T-helper 22 cell (primary cell): ENCODE data around the gene DUSP10.

Source experiments
- DNase-seq: peaks from one replicate; pipeline ENCODE4 v3.0.0-alpha.2; 2020; ENCODE audit warnings: low read depth

Gene DUSP10

DNA sequence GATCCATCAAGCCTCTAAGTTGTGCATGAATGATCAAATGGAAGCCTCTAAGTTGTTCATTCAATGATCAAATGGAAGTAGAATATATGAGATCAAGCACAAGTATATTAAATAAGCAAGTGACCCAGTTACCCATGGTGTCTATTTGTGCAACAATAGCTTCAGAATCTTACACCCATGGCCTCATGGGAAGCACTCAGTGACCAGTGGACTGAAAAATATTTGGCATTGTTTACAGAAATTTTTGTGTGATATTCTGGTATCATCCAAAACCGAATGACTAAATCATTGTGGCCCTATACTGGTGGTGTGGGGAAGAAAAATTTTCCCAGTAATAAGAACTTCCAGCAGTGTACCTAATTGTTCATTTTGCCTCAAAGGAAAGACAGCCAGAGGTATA, 46.6 kb downstream of the DUSP10 start:
- DNase-seq = no peak

GRCh38 chr1:221694109-221694508, 47.8 kb downstream of the DUSP10 start:
- no peak for DNase-seq

DNA sequence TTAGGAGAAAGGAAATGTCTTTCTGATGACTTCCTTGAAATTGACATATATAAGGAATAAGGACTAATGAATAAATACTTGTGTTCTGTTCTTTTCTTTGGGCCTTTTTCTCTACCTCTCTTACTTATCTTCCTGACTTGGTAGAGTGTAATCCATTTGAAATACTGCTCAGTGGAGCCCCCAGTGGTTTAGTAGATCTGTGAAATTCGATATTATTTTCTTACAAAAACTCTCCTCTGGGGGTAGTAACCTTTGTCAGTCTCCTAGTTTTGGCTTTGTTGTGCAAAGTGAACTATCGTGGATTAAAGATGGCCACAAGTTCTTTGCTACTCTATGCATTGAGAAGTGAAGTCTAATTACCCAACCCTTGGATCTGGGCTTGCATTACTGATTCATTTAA, 48.8 kb downstream of the DUSP10 start:
- DNase-seq = no peak

GRCh38 chr1:221692643-221693042, 49.2 kb downstream of the DUSP10 start:
- DNase-seq = no peak

GRCh38 chr1:221691261-221691660, 50.6 kb downstream of the DUSP10 start:
- DNase-seq = no peak

DNA sequence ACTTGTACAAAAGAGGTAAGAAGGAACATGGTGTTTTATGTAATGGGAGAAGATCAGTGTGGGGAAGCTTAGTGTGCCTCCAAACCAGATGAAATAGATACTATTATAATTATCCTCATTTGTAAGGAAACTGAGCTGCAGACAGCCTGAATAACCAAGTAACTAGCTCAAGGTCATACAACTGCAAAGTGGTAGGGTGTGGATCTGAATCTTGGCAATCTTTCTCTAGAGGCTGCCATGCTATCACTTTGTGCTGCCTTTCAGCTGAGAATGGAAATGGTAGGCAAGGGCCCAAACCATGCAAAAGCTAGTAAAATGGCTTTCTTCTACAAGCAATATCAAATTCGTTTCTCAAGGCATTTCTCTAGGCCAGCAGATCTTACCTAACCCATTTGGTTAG, 51.0 kb downstream of the DUSP10 start:
- no peak for DNase-seq

- peak; percentile 5 for DNase-seq
Measured at GRCh38 chr1:221689138-221689537, 52.8 kb downstream of the DUSP10 start.

- DNase-seq = no peak
Measured at GRCh38 chr1:221688488-221688843, 53.4 kb downstream of the DUSP10 start.

DNA sequence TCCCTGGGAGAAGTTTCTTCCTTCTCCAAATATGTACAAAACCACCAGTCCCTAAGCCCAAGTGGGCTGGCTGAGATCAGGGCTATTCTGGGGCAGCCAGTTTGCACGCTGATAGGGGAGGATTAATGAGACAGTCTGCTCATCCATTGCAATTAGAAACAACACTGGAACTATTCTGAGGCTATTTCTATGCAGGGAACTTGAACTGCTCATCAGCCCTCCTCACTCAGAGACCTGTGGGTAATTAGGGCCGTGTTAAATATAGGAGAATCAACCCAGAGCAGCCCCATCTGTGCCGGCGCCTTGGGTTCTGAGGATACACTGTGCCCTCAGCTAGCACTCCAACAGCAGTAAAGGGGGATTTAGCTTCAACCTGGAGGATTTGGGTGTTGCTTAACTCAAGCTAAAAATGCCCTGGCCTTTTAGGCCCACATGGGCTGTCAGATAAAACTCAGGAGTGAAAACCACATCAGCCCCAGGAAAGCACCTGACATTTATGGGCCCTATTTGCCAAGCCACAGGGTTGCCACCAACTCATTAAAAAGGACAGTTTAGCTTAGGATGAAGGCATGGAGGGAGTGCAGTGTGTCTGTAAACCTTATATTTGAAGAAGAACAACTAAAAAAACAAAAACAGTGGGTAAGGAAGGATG, 53.9 kb downstream of the DUSP10 start:
- no peak for DNase-seq

DNA sequence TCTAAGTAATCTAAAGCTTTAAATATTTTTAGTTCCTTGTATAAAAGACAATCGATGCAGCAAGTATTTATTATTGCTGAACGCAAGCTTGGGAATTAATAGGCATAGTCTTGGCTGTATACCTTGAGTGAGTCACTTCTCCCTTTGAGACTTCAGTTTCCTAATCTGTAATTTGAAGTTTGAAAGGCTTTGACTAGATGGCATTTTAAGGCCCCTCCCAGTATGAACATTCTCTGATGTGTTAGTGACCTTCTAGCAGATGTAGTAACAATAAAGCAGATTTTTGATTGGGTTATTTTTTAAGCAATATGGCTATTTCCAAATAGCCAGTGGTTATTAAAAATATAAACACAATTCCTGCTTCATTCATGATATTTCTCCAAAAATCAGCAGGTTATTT, 58.2 kb downstream of the DUSP10 start:
- no peak for DNase-seq

DNA sequence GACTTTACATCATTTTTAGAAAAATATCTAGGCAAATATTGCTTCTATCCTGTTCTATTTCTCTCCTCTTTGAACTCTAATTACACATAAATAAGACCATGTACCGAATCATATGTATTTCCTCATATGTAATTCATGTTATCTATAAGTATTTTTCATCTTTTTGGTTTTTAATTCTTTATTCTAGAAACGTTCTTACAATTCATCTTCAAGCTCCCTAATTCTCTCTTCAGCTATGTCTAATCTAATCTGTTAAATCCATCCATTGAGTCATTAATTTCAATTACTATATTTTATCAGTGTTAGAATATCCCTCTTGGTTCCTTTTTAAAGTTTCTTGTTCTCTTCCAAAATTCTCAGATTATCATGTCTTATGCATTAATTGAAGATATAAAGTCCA, 61.8 kb downstream of the DUSP10 start:
- no peak for DNase-seq

DNA sequence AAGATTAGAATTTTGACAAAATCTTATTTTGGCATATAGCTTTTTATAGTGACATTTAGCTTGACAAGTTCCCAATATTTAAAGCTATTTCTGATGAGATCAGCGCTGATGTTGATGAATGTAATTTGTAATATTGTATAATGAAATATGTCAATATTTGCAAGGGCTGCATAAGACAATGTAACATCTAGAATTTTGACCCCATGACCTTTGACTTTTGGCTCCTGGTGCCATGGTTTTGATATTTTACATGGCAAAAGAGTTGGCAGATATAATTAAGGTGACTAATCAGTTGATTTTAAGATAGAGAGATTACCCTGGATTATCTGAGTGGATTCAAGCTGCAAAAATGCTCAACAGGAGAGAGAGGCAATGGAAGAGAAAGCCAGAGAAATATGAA, 63.9 kb downstream of the DUSP10 start:
- DNase-seq = no peak

DNA sequence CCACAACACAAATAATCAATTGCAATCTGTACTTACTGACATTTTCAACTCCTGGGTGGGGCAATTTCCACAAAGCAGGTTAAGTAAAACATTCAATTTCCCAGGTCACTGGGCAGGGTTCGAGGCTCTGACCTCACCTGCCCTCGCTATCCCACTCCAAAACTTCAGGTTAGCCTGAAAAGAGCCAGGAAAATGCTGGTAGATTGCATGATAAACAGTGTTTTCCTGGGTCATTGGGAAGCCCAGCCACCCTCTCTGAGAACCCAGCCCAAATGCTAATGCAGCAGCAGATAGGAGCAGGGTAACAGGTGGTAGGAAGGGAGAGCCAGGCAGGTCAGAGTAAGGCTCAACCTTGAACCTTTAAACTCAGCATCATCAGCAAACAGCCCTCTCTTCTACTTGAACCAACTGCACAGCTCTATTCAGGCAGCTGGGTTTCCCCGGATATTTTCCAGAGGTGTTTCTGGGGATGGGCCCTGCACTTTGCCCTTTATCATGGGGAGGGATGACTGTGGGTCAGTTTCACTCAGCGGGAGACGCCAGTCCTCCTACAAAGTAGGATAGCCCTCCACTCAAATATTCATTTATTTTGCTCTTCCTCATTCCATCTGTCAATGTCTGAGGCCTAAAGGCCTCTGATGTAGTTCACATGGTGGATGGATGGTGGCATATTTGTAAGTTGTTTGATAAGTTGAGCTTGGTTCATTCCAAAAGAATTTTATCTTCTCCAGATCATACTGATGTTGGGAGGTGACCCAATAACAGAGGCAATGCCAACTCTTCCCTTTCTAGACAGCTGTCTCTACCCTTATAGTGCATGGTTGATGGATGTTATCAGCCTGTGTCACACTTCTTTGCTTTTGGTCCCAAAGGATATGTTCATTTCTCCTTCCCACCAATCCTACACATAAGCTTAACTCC, 65.7 kb downstream of the DUSP10 start:
- no peak for DNase-seq

- no peak for DNase-seq
Measured at GRCh38 chr1:221672965-221673364, 68.9 kb downstream of the DUSP10 start.

- DNase-seq = no peak
Measured at GRCh38 chr1:221672239-221672645, 69.6 kb downstream of the DUSP10 start.

DNA sequence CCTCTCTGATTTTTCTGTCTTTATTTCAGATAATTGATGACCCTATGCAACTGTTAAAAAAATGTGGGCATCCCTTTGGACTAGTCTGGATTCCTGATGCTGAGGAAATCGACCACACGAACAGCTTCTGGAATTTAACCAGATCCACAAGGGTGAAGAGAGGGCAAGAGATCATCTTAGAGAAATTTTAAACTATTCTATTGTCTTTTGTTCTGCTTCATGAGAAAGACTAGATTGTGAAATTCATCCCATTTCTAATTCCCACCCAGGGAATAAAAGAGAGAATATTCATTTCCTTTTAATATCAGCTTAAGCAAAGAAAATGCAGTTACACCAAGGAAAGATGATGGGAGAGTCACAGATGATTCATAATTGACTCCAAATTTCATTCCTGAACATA, 71.8 kb downstream of the DUSP10 start:
- DNase-seq = no peak

DNA sequence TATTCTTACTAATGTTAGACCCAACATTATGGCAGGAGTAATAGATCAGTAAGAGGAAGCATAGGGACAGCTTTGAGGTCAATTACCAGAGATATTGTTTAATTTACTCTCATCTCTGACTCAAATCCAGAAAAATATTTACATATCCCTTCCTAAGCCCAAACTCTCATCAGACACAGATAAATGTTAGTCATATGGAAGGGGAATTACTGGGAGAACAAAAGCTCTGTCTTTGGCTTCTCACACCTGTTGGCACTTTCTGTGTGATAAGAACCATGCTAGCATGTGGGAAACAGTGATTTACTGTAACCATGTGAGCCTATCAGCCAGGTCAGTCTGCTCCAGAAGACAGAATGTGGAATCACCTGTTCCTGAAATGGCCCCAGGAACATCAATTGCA, 72.4 kb downstream of the DUSP10 start:
- DNase-seq = no peak

GRCh38 chr1:221667504-221667903, 74.4 kb downstream of the DUSP10 start:
- no peak for DNase-seq

DNA sequence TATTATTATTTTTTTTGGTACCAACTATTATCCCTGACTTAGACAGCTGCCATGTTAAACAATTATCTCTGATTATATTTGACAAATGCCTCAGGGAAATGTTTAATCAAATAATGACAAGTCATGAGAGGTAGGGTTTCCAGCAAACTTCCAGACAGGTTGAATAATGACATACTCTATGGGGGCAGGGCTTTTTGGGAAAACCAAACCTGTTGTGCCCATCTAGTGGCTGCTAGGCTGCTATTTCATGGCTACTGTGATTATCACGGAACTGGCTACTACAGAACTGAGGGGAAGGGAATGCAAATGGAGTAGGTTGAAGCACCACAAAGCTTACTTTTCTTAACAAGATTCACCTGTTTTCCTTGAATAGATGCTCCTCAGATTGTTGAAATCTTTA, 77.6 kb downstream of the DUSP10 start:
- DNase-seq = no peak

DNA sequence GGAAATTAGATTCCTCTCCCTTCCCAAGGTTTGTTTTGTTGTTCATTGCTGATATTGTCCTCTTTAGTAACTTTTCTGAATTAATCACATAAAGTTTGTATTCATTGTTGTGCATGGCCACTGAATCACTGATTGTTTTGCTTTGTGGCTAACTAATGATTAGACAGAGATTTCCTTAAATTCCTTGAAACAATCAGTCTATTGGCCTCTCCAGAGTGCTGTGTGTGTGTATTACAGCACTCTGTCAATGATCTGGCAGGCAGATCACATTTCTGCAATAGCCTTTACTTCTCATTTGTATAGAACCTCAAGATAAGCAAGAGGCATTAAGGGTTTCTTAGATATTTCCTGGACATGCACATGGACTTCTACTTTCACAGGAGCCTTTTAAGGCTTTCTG, 78.6 kb downstream of the DUSP10 start:
- DNase-seq = no peak

DNA sequence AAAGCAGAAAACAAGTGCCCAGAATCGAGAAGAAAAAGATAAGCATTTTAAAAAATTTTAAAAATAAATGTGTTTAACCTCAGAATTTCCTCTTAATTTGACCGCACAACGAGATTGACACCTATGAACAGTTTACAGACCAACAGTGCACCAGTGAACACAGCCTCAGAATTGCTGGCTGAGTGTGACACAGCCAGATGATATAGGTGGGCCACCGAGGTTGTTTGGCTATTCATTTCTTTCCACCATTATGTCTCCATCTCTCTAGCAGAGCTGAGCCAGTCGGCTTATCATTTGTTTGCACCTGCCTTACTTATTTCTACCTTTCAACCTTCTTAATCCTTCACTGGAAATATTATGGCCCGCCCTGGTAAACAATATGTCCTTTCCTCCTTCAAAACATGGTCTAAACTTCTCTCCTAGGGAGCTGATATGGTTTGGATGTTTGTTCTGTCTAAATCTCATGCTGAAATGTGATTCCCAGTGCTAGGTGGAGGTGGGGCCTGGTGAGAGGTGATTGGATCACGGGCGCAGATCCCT, 86.1 kb downstream of the DUSP10 start:
- DNase-seq = no peak
